ENCODE results near the gene PAGR1. TPM values are rescaled to one million over a fixed set of nuclear protein-coding genes. Genes with fewer than 3 reads are reported as not detected.

The PAGR1 gene
- total RNA-seq, 1 donor from 2014 or later: 18.1 TPM

- no peaks in the 10 kb centered on the region for H3K4me1 ChIP-seq
- TF ChIP-seq CTCF (IDR thresholded peaks at IDR 0.05): no peak
- peaks cover 97% of the 10 kb centered on the region for H3K36me3 ChIP-seq
- ATAC-seq (no peak), DNase-seq (no peak)
- H3K27ac ChIP-seq: no peak overlapping the region
- H3K4me3 ChIP-seq: no peak overlapping the region
- no peaks in the 10 kb centered on the region for H3K27me3 ChIP-seq (ENCODE audit: low read depth)
- intact Hi-C loops (cut with DNase I): no loop called here
- H3K9me3 ChIP-seq: no peaks in the 10 kb centered on the region
Measured at GRCh38 chr16:29839822-29840221, 23.9 kb downstream of the PAGR1 start.

GRCh38 chr16:29840240-29840639, 24.3 kb downstream of the PAGR1 start:
- no peaks in the 10 kb centered on the region for H3K27me3 ChIP-seq (ENCODE audit: low read depth)
- H3K9me3 ChIP-seq: no peaks in the 10 kb centered on the region
- no peak for TF ChIP-seq CTCF (IDR thresholded peaks at IDR 0.05)
- ATAC-seq (no peak), DNase-seq (no peak)
- intact Hi-C loops (cut with DNase I): no loop called here
- H3K4me1 ChIP-seq: peaks cover 1% of the 10 kb centered on the region
- H3K36me3 ChIP-seq: peaks cover 97% of the 10 kb centered on the region
- H3K27ac ChIP-seq: no peak overlapping the region
- no peak overlapping the region for H3K4me3 ChIP-seq

GRCh38 chr16:29841631-29842030, 25.7 kb downstream of the PAGR1 start:
- no peak overlapping the region for H3K4me3 ChIP-seq
- intact Hi-C loops (cut with DNase I): no loop called here
- H3K9me3 ChIP-seq: no peaks in the 10 kb centered on the region
- DNase-seq (no peak), ATAC-seq (no peak)
- H3K4me1 ChIP-seq: peaks cover 10% of the 10 kb centered on the region
- H3K27ac ChIP-seq: no peak overlapping the region
- TF ChIP-seq CTCF (IDR thresholded peaks at IDR 0.05): no peak
- peaks cover 97% of the 10 kb centered on the region for H3K36me3 ChIP-seq
- no peaks in the 10 kb centered on the region for H3K27me3 ChIP-seq (ENCODE audit: low read depth)

- no peak for DNase-seq
- H3K36me3 ChIP-seq: peaks cover 97% of the 10 kb centered on the region
- intact Hi-C loops (cut with DNase I): no loop called here
Measured at GRCh38 chr16:29842732-29843346, 26.9 kb downstream of the PAGR1 start.

GRCh38 chr16:29843931-29844330, 28.0 kb downstream of the PAGR1 start:
- TF ChIP-seq CTCF (IDR thresholded peaks at IDR 0.05): no peak
- Histone ChIP-seq H3K4me1 (peaks cover 17% of the 10 kb centered on the region), H3K27me3 (ENCODE audit: low read depth) (no peaks in the 10 kb centered on the region), H3K9me3 (no peaks in the 10 kb centered on the region), H3K36me3 (peaks cover 94% of the 10 kb centered on the region), H3K27ac (no peak overlapping the region), H3K4me3 (no peak overlapping the region)
- intact Hi-C loops (cut with DNase I): no loop called here
- DNase-seq (no peak), ATAC-seq (no peak)

More at GRCh38 chr16:29842732-29843346, 26.9 kb downstream of the PAGR1 start:
- ATAC-seq: no peak
- TF ChIP-seq CTCF (IDR thresholded peaks at IDR 0.05): no peak
- Histone ChIP-seq H3K4me1 (peaks cover 10% of the 10 kb centered on the region), H3K27ac (no peak overlapping the region), H3K27me3 (ENCODE audit: low read depth) (no peaks in the 10 kb centered on the region), H3K9me3 (no peaks in the 10 kb centered on the region), H3K4me3 (no peak overlapping the region)

Measured in lower lobe of right lung (tissue), 2 donors.